HepG2 (cell line): ENCODE measurements around the gene GPRIN1. TPM values are rescaled to one million over a fixed set of nuclear protein-coding genes. Genes with fewer than 3 reads are reported as not detected.

Source experiments
- ATAC-seq: fragments of 200-7000 bp; cut with Tn5 transposase; 3 replicates; pipeline ENCODE4 v1.9.1; 2020; ENCODE audit warnings: mild to moderate bottlenecking, moderate library complexity
- BruUV-seq: library from RNA; stranded (reverse); fragments of 400-500 nt; replicated peaks from 2 replicates; lab custom pipeline; 2021; lab: Mats Ljungman, UMichigan
- CTCF ChIA-PET: fragments of 300-600 bp; formaldehyde crosslinking; extraction: SDS; loops from one replicate; lab custom pipeline; 2021; ENCODE audit warnings: low total read pairs, inconsistent platforms, low intra/inter-chr PET ratio; lab: Yijun Ruan, JAX
- POLR2A ChIA-PET: fragments of 350-600 bp; sonication (Branson Sonifier 250); formaldehyde crosslinking; loops from one replicate; lab custom pipeline; 2020; ENCODE audit warnings: antibody characterized with exemption, inconsistent platforms; lab: Yijun Ruan, JAX
- DNase-seq: peaks from one replicate; pipeline ENCODE4 v3.0.0-alpha.2; 2015; ENCODE audit warnings: low spot score
- FAIRE-seq: peaks from 3 replicates; lab custom pipeline; 2011; peaks lifted over from hg19 to GRCh38; lab: Jason Lieb, UNC
- H2AFZ ChIP-seq: one replicate; pipeline ENCODE4 v1.6.1; 2011; ENCODE audit warnings: low read length, inconsistent platforms
- H3K27ac ChIP-seq: fragments of 300-600 bp; 3 replicates; pipeline ENCODE4 v1.8.0; 2011; ENCODE audit warnings: mixed run types, mild to moderate bottlenecking, mixed read lengths, low read length, inconsistent platforms; ENCODE audit not compliant: insufficient read depth; ENCODE audit errors: extremely low read length
- H3K27me3 ChIP-seq, 2 experiments: fragments of 200-600 bp in 1 of 2; 2 replicates in 1 of 2; 3 replicates in 1 of 2; pipeline versions ENCODE4 v1.6.0 to v1.8.0; 2011; ENCODE audit warnings: low read length in 2 of 2, mild to moderate bottlenecking in 2 of 2, moderate library complexity in 2 of 2, inconsistent platforms in 1 of 2; ENCODE audit not compliant: insufficient read depth in 2 of 2, control insufficient read depth in 1 of 2
- H3K36me3 ChIP-seq, 2 experiments: fragments of 200-600 bp in 1 of 2; replicated peaks in 1 of 2; 2 replicates in 1 of 2; 3 replicates in 1 of 2; pipeline versions ENCODE4 v1.5.1 to v1.8.0; 2011; ENCODE audit warnings: low read length in 2 of 2, inconsistent platforms in 1 of 2; ENCODE audit not compliant: insufficient read depth in 2 of 2, control insufficient read depth in 1 of 2
- H3K4me1 ChIP-seq: 2 replicates; pipeline ENCODE4 v1.5.1; 2012; ENCODE audit warnings: low read length, inconsistent platforms; ENCODE audit not compliant: insufficient read depth
- H3K4me2 ChIP-seq: 2 replicates; pipeline ENCODE4 v1.6.0; 2011; ENCODE audit warnings: low read depth, low read length, inconsistent platforms
- H3K4me3 ChIP-seq, 3 experiments: fragments of 200-600 bp in 1 of 3; sonication (generic), shearing (Covaris generic) in 1 of 3; replicated peaks in 1 of 3; 2 replicates each; pipeline ENCODE4 v1.5.1; 2011 to 2016; ENCODE audit warnings: low read length in 3 of 3, inconsistent platforms in 2 of 3, low read depth in 2 of 3, mild to moderate bottlenecking in 2 of 3, control low read depth in 1 of 3, mixed read lengths in 1 of 3; ENCODE audit not compliant: insufficient read depth in 1 of 3
- H3K79me2 ChIP-seq: one replicate; pipeline ENCODE4 v1.6.1; 2011; ENCODE audit warnings: low read length, inconsistent platforms; ENCODE audit not compliant: insufficient read depth
- H3K9ac ChIP-seq: 2 replicates; pipeline ENCODE4 v1.6.0; 2011; ENCODE audit warnings: mild to moderate bottlenecking, low read depth, low read length, inconsistent platforms; ENCODE audit not compliant: insufficient read depth
- H3K9me3 ChIP-seq: 2 replicates; pipeline ENCODE4 v1.5.1; 2012; ENCODE audit warnings: mild to moderate bottlenecking, low read length
- H4K20me1 ChIP-seq: 2 replicates; pipeline ENCODE4 v1.6.0; 2011; ENCODE audit warnings: inconsistent platforms, mild to moderate bottlenecking, low read length, moderate library complexity; ENCODE audit not compliant: insufficient read depth
- CHCHD3 ChIP-seq: sonication (generic); formaldehyde crosslinking; IDR thresholded peaks from 2 replicates; pipeline ENCODE4 v1.8.0; 2022; ENCODE audit warnings: mild to moderate bottlenecking, missing genetic modification reagents, moderate library complexity
- FOXO4 ChIP-seq: sonication (generic); formaldehyde crosslinking; conservative IDR thresholded peaks from 2 replicates; pipeline ENCODE4 v1.8.1; 2023; ENCODE audit warnings: missing genetic modification reagents
- GATAD1 ChIP-seq: IDR thresholded peaks from 2 replicates; pipeline ENCODE4 v1.6.1; 2016; ENCODE audit warnings: missing genetic modification reagents, missing compliant biosample characterization
- GFI1 ChIP-seq: sonication (generic); formaldehyde crosslinking; IDR thresholded peaks from 2 replicates; pipeline ENCODE4 v1.5.0; 2020; ENCODE audit warnings: missing genetic modification reagents, mild to moderate bottlenecking, borderline replicate concordance
- SRF ChIP-seq: IDR thresholded peaks from 2 replicates; pipeline ENCODE4 v1.6.1; 2011; ENCODE audit warnings: mild to moderate bottlenecking, low read depth, low read length, moderate library complexity
- STAG1 ChIP-seq: sonication (generic); formaldehyde crosslinking; IDR thresholded peaks from 2 replicates; pipeline ENCODE4 v1.4.0; 2020; ENCODE audit warnings: missing genetic modification reagents
- YY1 ChIP-seq: IDR thresholded peaks from 2 replicates; pipeline ENCODE4 v1.6.1; 2011; ENCODE audit warnings: low read length, low read depth, moderate library complexity, mild to moderate bottlenecking; ENCODE audit not compliant: insufficient read depth, insufficient replicate concordance
- ZBTB3 ChIP-seq: sonication (generic); formaldehyde crosslinking; IDR thresholded peaks from 2 replicates; pipeline ENCODE4 v1.4.0; 2020; ENCODE audit warnings: low read depth, mild to moderate bottlenecking, moderate library complexity, missing genetic modification reagents, borderline replicate concordance
- ZFP91 ChIP-seq: sonication (generic); formaldehyde crosslinking; IDR thresholded peaks from 2 replicates; pipeline ENCODE4 v1.9.0; 2022; ENCODE audit warnings: missing genetic modification reagents, mild to moderate bottlenecking, borderline replicate concordance
- ZNF12 ChIP-seq: sonication (generic); formaldehyde crosslinking; IDR thresholded peaks from 2 replicates; pipeline ENCODE4 v1.5.0; 2020; ENCODE audit warnings: missing genetic modification reagents
- ZNF260 ChIP-seq: sonication (generic); formaldehyde crosslinking; IDR thresholded peaks from 2 replicates; pipeline ENCODE4 v1.4.0; 2020; ENCODE audit warnings: missing genetic modification reagents, low read depth, mild to moderate bottlenecking, borderline replicate concordance
- ZNF414 ChIP-seq: sonication (generic); formaldehyde crosslinking; IDR thresholded peaks from 2 replicates; pipeline ENCODE4 v1.5.0; 2020; ENCODE audit warnings: missing genetic modification reagents
- ZNF687 ChIP-seq: sonication (generic); formaldehyde crosslinking; IDR thresholded peaks from 2 replicates; pipeline ENCODE4 v1.5.1; 2020; ENCODE audit warnings: mild to moderate bottlenecking, missing genetic modification reagents, moderate library complexity
- ZNF816 ChIP-seq: sonication (generic); formaldehyde crosslinking; IDR thresholded peaks from 2 replicates; pipeline ENCODE4 v1.8.0; 2022; ENCODE audit warnings: missing genetic modification reagents, mild to moderate bottlenecking, borderline replicate concordance
- WGBS: methylation state at CpG from one replicate; pipeline ENCODE4 v1.1.6; 2017; ENCODE audit warnings: low lambda C conversion rate; 5-methylcytosine and 5-hydroxymethylcytosine counted together
- in situ Hi-C: cut with HindIII; loops from 2 replicates; pipeline ENCODE4 v1.10.0; 2017; ENCODE audit warnings: low pct_unique_long_range_greater_than_20kb; ENCODE audit not compliant: extremely low pct_ligation_motif_present
- intact Hi-C: fragments of 100-400 bp; cut with micrococcal nuclease; formaldehyde crosslinking; loops from one replicate; pipeline ENCODE4 v1.10.0; 2022; ENCODE audit not compliant: unreplicated experiment
- polyA plus RNA-seq, 8 experiments: library from polyadenylated mRNA; depleted of rRNA in 3 of 8; stranded (reverse) in 7 of 8; unstranded in 1 of 8; fragments of >200 nt; fragmentation: Illumina TruSeq in 4 of 8; extraction: Trizol in 4 of 8; gene quantifications; 2 replicates each; pipeline versions ENCODE4 v1.2.1 to v1.2.3, GENCODE V29; 2011 to 2016; ENCODE audit warnings: low read depth in 4 of 8, missing spikeins in 1 of 8, mixed read lengths in 1 of 8; ENCODE audit not compliant: insufficient read depth in 1 of 8
- total RNA-seq, 5 experiments: library from RNA; depleted of rRNA; stranded (reverse); fragments of >200 nt; fragmentation: Illumina TruSeq; extraction: Trizol; gene quantifications; 2 replicates each; pipeline ENCODE4 v1.2.3, GENCODE V29; 2016; ENCODE audit warnings: low read depth in 1 of 5

GPRIN1 gene
- total and polyA plus RNA-seq, 2 of the 13 experiments (the other 11 are each of a cell fraction or from before 2014, with no cell fraction given) = 0.32 to 2.0 TPM

- ATAC-seq = peak; percentile 92
- H3K27ac ChIP-seq = no peak overlapping the region
- POLR2A ChIA-PET = no interaction called here
- H3K9ac ChIP-seq = no peak overlapping the region
- peak; percentile 39 for FAIRE-seq
- peaks cover 1 to 5% of the 10 kb centered on the region in 2 experiments; a peak in 3 of 5 replicates for H3K36me3 ChIP-seq
- no peaks in the 10 kb centered on the region for H4K20me1 ChIP-seq
- H3K4me2 ChIP-seq = no peak overlapping the region
- H3K27me3 ChIP-seq = no peaks in the 10 kb centered on the region
- no peaks in the 10 kb centered on the region for H3K79me2 ChIP-seq
- BruUV-seq = no TSS peak
- in situ Hi-C loops = no loop called here
- 65% methylated on average over 15 of the region's 18 CpGs for WGBS
- no peaks in the 10 kb centered on the region for H3K9me3 ChIP-seq
- H3K4me1 ChIP-seq = no peaks in the 10 kb centered on the region
- CTCF ChIA-PET = interaction anchor here (1.1 kb wide), 1 partner anchor 85 kb away, joined by 3 read pairs; no protein-coding TSS in a partner anchor
- DNase-seq = peak; percentile 38
- intact Hi-C loops = no loop called here
- no peak overlapping the region for H3K4me3 ChIP-seq
- H2AFZ ChIP-seq = no peak overlapping the region
- TF ChIP-seq SRF = no peak
- TF ChIP-seq ZNF260 (CRISPR knock-in tag) = no peak
- no peak for TF ChIP-seq FOXO4 (CRISPR knock-in tag)
- no peak for TF ChIP-seq GFI1 (CRISPR knock-in tag)
- TF ChIP-seq ZNF12 (CRISPR knock-in tag) = no peak
- no peak for TF ChIP-seq YY1
- TF ChIP-seq ZNF414 (CRISPR knock-in tag) = no peak
- TF ChIP-seq STAG1 = peak; percentile 76
- TF ChIP-seq ZNF687 (CRISPR knock-in tag) = peak; percentile 33
- TF ChIP-seq ZNF816 (CRISPR knock-in tag) = no peak
- no peak for TF ChIP-seq CHCHD3 (CRISPR knock-in tag)
- TF ChIP-seq ZFP91 = peak; percentile 17; the same call in 1 of the 2 replicates
- TF ChIP-seq ZBTB3 (CRISPR knock-in tag) = no peak
- no peak for TF ChIP-seq GATAD1
These were observed 36.2 kb downstream of the GPRIN1 start for GRCh38 chr5:176573564-176574296.
